H9 (cell line): ENCODE data around the gene CFAP410. TPM values are rescaled to one million over a fixed set of nuclear protein-coding genes. Genes with fewer than 3 reads are reported as not detected.

Source experiments
- DNase-seq: peaks from one replicate; pipeline ENCODE4 v3.0.0-alpha.2; 2017
- H2AFZ ChIP-seq: one replicate; pipeline ENCODE4 v1.6.1; 2013; ENCODE audit warnings: mild to moderate bottlenecking, low read length, control low read depth, moderate library complexity
- H2AK5ac ChIP-seq: 2 replicates; pipeline ENCODE4 v1.6.1; 2013; ENCODE audit warnings: low read length, control low read depth, mixed read lengths; ENCODE audit not compliant: insufficient read length
- H2BK120ac ChIP-seq: one replicate; pipeline ENCODE4 v1.6.1; 2013; ENCODE audit warnings: low read depth, mild to moderate bottlenecking, low read length, control low read depth, inconsistent platforms; ENCODE audit not compliant: poor library complexity, severe bottlenecking
- H2BK12ac ChIP-seq: 2 replicates; pipeline ENCODE4 v1.6.1; 2013; ENCODE audit warnings: low read length, control low read depth, mixed read lengths, low read depth; ENCODE audit not compliant: insufficient read length
- H2BK15ac ChIP-seq: 2 replicates; pipeline ENCODE4 v1.6.1; 2013; ENCODE audit warnings: low read depth, low read length, control low read depth
- H2BK20ac ChIP-seq: one replicate; pipeline ENCODE4 v1.6.1; 2013; ENCODE audit warnings: low read depth, mild to moderate bottlenecking, low read length, control low read depth, inconsistent platforms; ENCODE audit not compliant: poor library complexity, severe bottlenecking
- H2BK5ac ChIP-seq: 2 replicates; pipeline ENCODE4 v1.6.1; 2013; ENCODE audit warnings: low read length, control low read depth, mixed read lengths; ENCODE audit not compliant: insufficient read length
- H3K14ac ChIP-seq: 2 replicates; pipeline ENCODE4 v1.6.1; 2013; ENCODE audit warnings: low read length, control low read depth; ENCODE audit not compliant: insufficient read depth
- H3K18ac ChIP-seq: 2 replicates; pipeline ENCODE4 v1.6.1; 2013; ENCODE audit warnings: low read depth, mild to moderate bottlenecking, mixed read lengths, low read length, control low read depth; ENCODE audit not compliant: insufficient read length
- H3K23ac ChIP-seq: 2 replicates; pipeline ENCODE4 v1.6.1; 2013; ENCODE audit warnings: low read length, control low read depth, mixed read lengths, low read depth; ENCODE audit not compliant: insufficient read length
- H3K23me2 ChIP-seq: 2 replicates; pipeline ENCODE4 v1.6.1; 2013; ENCODE audit warnings: low read depth, mild to moderate bottlenecking, mixed read lengths, low read length, control low read depth; ENCODE audit not compliant: insufficient read length, poor library complexity, severe bottlenecking
- H3K27ac ChIP-seq: 2 replicates; pipeline ENCODE4 v1.5.1; 2013; ENCODE audit warnings: low read length, control low read depth, mixed read lengths, low read depth; ENCODE audit not compliant: insufficient read length
- H3K27me3 ChIP-seq: 2 replicates; pipeline ENCODE4 v1.6.1; 2013; ENCODE audit warnings: low read length, control low read depth, inconsistent platforms; ENCODE audit not compliant: insufficient read depth
- H3K4ac ChIP-seq: 2 replicates; pipeline ENCODE4 v1.6.1; 2013; ENCODE audit warnings: low read depth, mild to moderate bottlenecking, control low read depth, inconsistent platforms, low read length, moderate library complexity
- H3K4me1 ChIP-seq: 2 replicates; pipeline ENCODE4 v1.6.1; 2013; ENCODE audit warnings: low read length, control low read depth, inconsistent platforms; ENCODE audit not compliant: insufficient read depth
- H3K4me2 ChIP-seq: 2 replicates; pipeline ENCODE4 v1.6.1; 2013; ENCODE audit warnings: low read length, control low read depth, mixed read lengths; ENCODE audit not compliant: insufficient read length, insufficient read depth
- H3K56ac ChIP-seq: 2 replicates; pipeline ENCODE4 v1.6.1; 2013; ENCODE audit warnings: low read depth, mild to moderate bottlenecking, mixed read lengths, low read length, control low read depth; ENCODE audit not compliant: insufficient read length
- H3K79me1 ChIP-seq: 2 replicates; pipeline ENCODE4 v1.6.1; 2013; ENCODE audit warnings: low read depth, mild to moderate bottlenecking, moderate library complexity, low read length, control low read depth, inconsistent platforms; ENCODE audit not compliant: insufficient read depth, poor library complexity, severe bottlenecking
- H3K79me2 ChIP-seq: 2 replicates; pipeline ENCODE4 v1.6.1; 2013; ENCODE audit warnings: low read length, control low read depth, inconsistent platforms; ENCODE audit not compliant: insufficient read depth
- H3K9ac ChIP-seq: 2 replicates; pipeline ENCODE4 v1.6.1; 2013; ENCODE audit warnings: low read length, control low read depth, mixed read lengths; ENCODE audit not compliant: insufficient read length; ENCODE audit errors: extremely low read depth
- H3K9me3 ChIP-seq: one replicate; pipeline ENCODE4 v1.6.1; 2013; ENCODE audit warnings: low read depth, low read length, inconsistent platforms; ENCODE audit not compliant: control insufficient read depth
- H3T11ph ChIP-seq: one replicate; pipeline ENCODE4 v1.6.1; 2013; ENCODE audit warnings: mild to moderate bottlenecking, low read length, control low read depth, inconsistent platforms
- H4K20me1 ChIP-seq: one replicate; pipeline ENCODE4 v1.6.1; 2013; ENCODE audit not compliant: control insufficient read depth, insufficient read length, insufficient read depth
- H4K5ac ChIP-seq: 2 replicates; pipeline ENCODE4 v1.6.1; 2013; ENCODE audit warnings: low read depth, mild to moderate bottlenecking, mixed read lengths, low read length, control low read depth; ENCODE audit not compliant: insufficient read length
- H4K8ac ChIP-seq: replicated peaks from 2 replicates; pipeline ENCODE4 v1.6.1; 2013; ENCODE audit warnings: low read length, control low read depth, mixed read lengths, low read depth; ENCODE audit not compliant: insufficient read length
- H4K91ac ChIP-seq: 2 replicates; pipeline ENCODE4 v1.6.1; 2013; ENCODE audit warnings: low read depth, mild to moderate bottlenecking, moderate library complexity, mixed read lengths, low read length, control low read depth; ENCODE audit not compliant: insufficient read length
- H3K27ac Mint-ChIP-seq, 3 experiments: 2 replicates in 2 of 3; 3 replicates in 1 of 3; pipeline ENCODE4 v1.8.0; 2020 to 2021; ENCODE audit warnings: mixed read lengths in 3 of 3, mild to moderate bottlenecking in 1 of 3, moderate library complexity in 1 of 3
- H3K27me3 Mint-ChIP-seq: 2 replicates; pipeline ENCODE4 v1.8.0; 2021; ENCODE audit warnings: low read depth, mild to moderate bottlenecking, moderate library complexity, mixed read lengths
- H3K36me3 Mint-ChIP-seq, 3 experiments: 2 replicates in 2 of 3; 3 replicates in 1 of 3; pipeline ENCODE4 v1.8.0; 2020 to 2021; ENCODE audit warnings: low read depth in 3 of 3, mixed read lengths in 3 of 3; ENCODE audit not compliant: insufficient read depth in 1 of 3
- H3K4me1 Mint-ChIP-seq, 2 experiments: 2 replicates each; pipeline ENCODE4 v1.8.0; 2020; ENCODE audit warnings: mixed read lengths in 2 of 2
- H3K4me3 Mint-ChIP-seq, 2 experiments: 2 replicates in 1 of 2; 3 replicates in 1 of 2; pipeline ENCODE4 v1.8.0; 2020 to 2021; ENCODE audit warnings: mild to moderate bottlenecking in 2 of 2, mixed read lengths in 2 of 2, moderate library complexity in 1 of 2
- H3K9me3 Mint-ChIP-seq, 2 experiments: 2 replicates in 1 of 2; 3 replicates in 1 of 2; pipeline ENCODE4 v1.8.0; 2020; ENCODE audit warnings: mild to moderate bottlenecking in 2 of 2, mixed read lengths in 2 of 2, moderate library complexity in 1 of 2
- WGBS: extraction: QIAGEN DNeasy Blood & Tissue Kit; methylation state at CpG from one replicate; pipeline ENCODE4 v1.1.7; 2013; ENCODE audit warnings: missing lambda C conversion rate, low lambda C conversion rate, mixed read lengths; ENCODE audit not compliant: insufficient read length; ENCODE audit errors: extremely low coverage; 5-methylcytosine and 5-hydroxymethylcytosine counted together
- total RNA-seq: library from RNA; stranded (reverse); gene quantifications from 2 replicates; pipeline ENCODE4 v1.2.1, GENCODE V29; 2021
- TF ChIP-seq, protein P1 (sequence below): fragments of 200-600 bp; sonication (generic); conservative IDR thresholded peaks from 3 replicates; pipeline ENCODE4 v1.8.0; 2021; ENCODE audit warnings: antibody characterized with exemption, mild to moderate bottlenecking

Gene CFAP410
- total RNA-seq, 1 experiment from 2014 or later = 17.0 TPM

DNA sequence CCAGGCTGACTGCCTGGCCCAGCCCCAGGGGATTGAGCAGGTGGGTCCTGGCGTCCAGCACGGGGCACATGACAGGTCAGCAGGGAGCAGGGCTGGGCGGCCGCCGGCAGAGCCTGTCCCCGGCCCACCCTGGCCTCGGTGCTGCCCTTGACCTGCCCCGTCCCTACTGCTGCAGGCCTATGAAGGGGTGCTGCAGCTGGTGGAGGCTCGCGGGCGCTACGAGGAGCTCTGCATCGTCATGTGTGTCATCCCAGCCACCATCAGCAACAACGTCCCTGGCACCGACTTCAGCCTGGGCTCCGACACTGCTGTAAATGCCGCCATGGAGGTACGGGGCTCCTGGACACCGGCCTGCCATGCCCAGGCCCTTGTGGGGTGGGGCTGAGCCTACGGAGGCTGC, 15.6 kb downstream of the CFAP410 start:
- Histone ChIP-seq H4K8ac (no peak overlapping the region), H3K79me2 (no peaks in the 10 kb centered on the region), H3K9me3 (no peaks in the 10 kb centered on the region), H2BK5ac (no peak overlapping the region), H3K4me1 (no peaks in the 10 kb centered on the region), H3K56ac (no peak overlapping the region), H3K9ac (no peak overlapping the region), H4K5ac (no peak overlapping the region), H3K18ac (no peak overlapping the region), H2BK20ac (no peak overlapping the region), H2BK12ac (no peak overlapping the region), H2AFZ (no peak overlapping the region), H3K79me1 (no peaks in the 10 kb centered on the region), H3K14ac (no peak overlapping the region), H3K23ac (no peak overlapping the region), H3K4ac (no peak overlapping the region), H3T11ph (no peak overlapping the region), H4K91ac (no peak overlapping the region), H3K27me3 (no peaks in the 10 kb centered on the region), H3K4me2 (no peak overlapping the region), H3K27ac (no peak overlapping the region), H2BK15ac (no peak overlapping the region), H4K20me1 (no peaks in the 10 kb centered on the region), H2BK120ac (no peak overlapping the region), H2AK5ac (no peak overlapping the region), H3K23me2 (no peaks in the 10 kb centered on the region)
- H3K4me1 Mint-ChIP-seq = no peaks in the 10 kb centered on the region
- no peak overlapping the region for H3K27ac Mint-ChIP-seq
- TF ChIP-seq, protein P1, sequence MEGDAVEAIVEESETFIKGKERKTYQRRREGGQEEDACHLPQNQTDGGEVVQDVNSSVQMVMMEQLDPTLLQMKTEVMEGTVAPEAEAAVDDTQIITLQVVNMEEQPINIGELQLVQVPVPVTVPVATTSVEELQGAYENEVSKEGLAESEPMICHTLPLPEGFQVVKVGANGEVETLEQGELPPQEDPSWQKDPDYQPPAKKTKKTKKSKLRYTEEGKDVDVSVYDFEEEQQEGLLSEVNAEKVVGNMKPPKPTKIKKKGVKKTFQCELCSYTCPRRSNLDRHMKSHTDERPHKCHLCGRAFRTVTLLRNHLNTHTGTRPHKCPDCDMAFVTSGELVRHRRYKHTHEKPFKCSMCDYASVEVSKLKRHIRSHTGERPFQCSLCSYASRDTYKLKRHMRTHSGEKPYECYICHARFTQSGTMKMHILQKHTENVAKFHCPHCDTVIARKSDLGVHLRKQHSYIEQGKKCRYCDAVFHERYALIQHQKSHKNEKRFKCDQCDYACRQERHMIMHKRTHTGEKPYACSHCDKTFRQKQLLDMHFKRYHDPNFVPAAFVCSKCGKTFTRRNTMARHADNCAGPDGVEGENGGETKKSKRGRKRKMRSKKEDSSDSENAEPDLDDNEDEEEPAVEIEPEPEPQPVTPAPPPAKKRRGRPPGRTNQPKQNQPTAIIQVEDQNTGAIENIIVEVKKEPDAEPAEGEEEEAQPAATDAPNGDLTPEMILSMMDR = no peak
- no CpG with 5 or more reads among the region's 20 CpGs for WGBS
- no peaks in the 10 kb centered on the region for H3K27me3 Mint-ChIP-seq
- no peak for DNase-seq
- H3K9me3 Mint-ChIP-seq = no peaks in the 10 kb centered on the region
- no peak overlapping the region for H3K4me3 Mint-ChIP-seq
- peaks cover 0 to 14% (median 11%) of the 10 kb centered on the region in 3 experiments; a peak in 5 of 7 replicates for H3K36me3 Mint-ChIP-seq
